Aorta (tissue), 5 donors: ENCODE results near the gene MTFR1L. TPM values are rescaled to one million over a fixed set of nuclear protein-coding genes. Genes with fewer than 3 reads are reported as not detected.

Experiments used
- ATAC-seq: fragments of 200-7000 bp; cut with Tn5 transposase; one replicate; pipeline ENCODE4 v1.9.1; 2022; ENCODE audit warnings: moderate library complexity; ENCODE audit not compliant: low FRiP score
- DNase-seq, 2 donors: peaks; one replicate each; pipeline ENCODE4 v3.0.0-alpha.2; 2020
- H3K27ac ChIP-seq, 2 donors: one replicate each; pipeline ENCODE4 v1.5.1; 2013; ENCODE audit warnings: low read length in 2 of 2, mild to moderate bottlenecking in 2 of 2, moderate library complexity in 2 of 2, control low read depth in 1 of 2, inconsistent platforms in 1 of 2, low read depth in 1 of 2
- H3K27me3 ChIP-seq, 2 donors: one replicate each; pipeline ENCODE4 v1.6.1; 2013; ENCODE audit warnings: control low read depth in 1 of 2, low read length in 1 of 2, mild to moderate bottlenecking in 1 of 2, moderate library complexity in 1 of 2; ENCODE audit not compliant: insufficient read depth in 2 of 2, control insufficient read depth in 1 of 2
- H3K36me3 ChIP-seq, 2 donors: one replicate each; pipeline ENCODE4 v1.6.1; 2013; ENCODE audit warnings: control low read depth in 1 of 2, low read length in 1 of 2, mild to moderate bottlenecking in 1 of 2; ENCODE audit not compliant: insufficient read depth in 2 of 2, control insufficient read depth in 1 of 2
- H3K4me1 ChIP-seq, 2 donors: one replicate each; pipeline ENCODE4 v1.6.1; 2013; ENCODE audit warnings: low read length in 2 of 2, control low read depth in 1 of 2, mild to moderate bottlenecking in 1 of 2, moderate library complexity in 1 of 2; ENCODE audit not compliant: insufficient read depth in 2 of 2, control insufficient read depth in 1 of 2
- H3K4me3 ChIP-seq, 2 donors: one replicate each; pipeline ENCODE4 v1.5.1; 2013; ENCODE audit warnings: low read length in 2 of 2, control low read depth in 1 of 2, mild to moderate bottlenecking in 1 of 2
- H3K9me3 ChIP-seq: one replicate; pipeline ENCODE4 v1.6.1; 2013; ENCODE audit warnings: mild to moderate bottlenecking, low read length; ENCODE audit not compliant: control insufficient read depth
- WGBS, 2 donors: extraction: QIAGEN DNeasy Blood & Tissue Kit; methylation state at CpG; one replicate each; pipeline ENCODE4 v1.1.7; 2013; 5-methylcytosine and 5-hydroxymethylcytosine counted together
- intact Hi-C, 2 donors: fragments of 100-400 bp; cut with DNase I; formaldehyde crosslinking; loops; one replicate each; pipeline versions ENCODE4 v1.14.2 to v1.15.0; 2022
- polyA plus RNA-seq, 2 donors: library from polyadenylated mRNA; stranded (reverse); fragments of 200-250 nt; gene quantifications; one replicate each; pipeline ENCODE4 v1.2.3, GENCODE V29; 2013
- total RNA-seq, 2 donors: library from RNA; stranded (reverse); fragmentation: NEBNext Ultra II Directional; extraction: Animal tissue kit (Norgen Biotek cat#: 25700); gene quantifications; one replicate each; pipeline ENCODE4 v1.2.1, GENCODE V29; 2021
- donor health status: healthy with polysubstance abuse.
- donor health status: Bipolar disorder and iron deficiency.
- donor health status: DM: no; HTN: no; CAD: no.
- donor health status: DM: no; HTN: no; CAD: no.
- donor health status: DM: yes; HTN: yes; CAD: no.

The MTFR1L gene
- total and polyA plus RNA-seq, 4 donors: 52.2 to 72.3 (median 56.8) TPM

DNA sequence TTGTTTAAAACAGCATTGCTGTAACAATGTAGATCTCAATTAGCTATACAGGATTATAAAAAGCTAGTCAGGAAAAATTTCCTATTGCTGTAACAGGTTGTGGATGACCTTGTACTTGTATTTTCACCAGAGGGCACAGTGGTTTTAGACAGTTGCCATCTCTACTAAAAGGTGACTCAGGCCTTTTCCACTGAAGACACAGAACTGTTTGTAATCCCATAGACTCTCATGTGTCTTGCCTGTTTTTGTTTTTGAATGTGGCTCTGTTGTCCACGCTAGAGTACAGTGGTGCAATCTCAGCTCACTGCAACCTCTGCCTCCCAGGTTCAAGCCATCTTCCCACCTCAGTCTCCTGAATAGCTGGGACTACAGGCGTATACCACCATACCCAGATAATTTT lies 5.9 kb downstream of the MTFR1L start:
- 93 to 96% methylated on average over 2 of the region's 2 CpGs for WGBS, 2 donors
- no peak overlapping the region for H3K27ac ChIP-seq
- intact Hi-C loops: no loop called here
- DNase-seq: no peak
- H3K9me3 ChIP-seq: no peaks in the 10 kb centered on the region
- no peak for ATAC-seq
- H3K4me1 ChIP-seq: no peaks in the 10 kb centered on the region
- peaks cover 8 to 21% of the 10 kb centered on the region in 2 donors for H3K36me3 ChIP-seq
- no peaks in the 10 kb centered on the region for H3K27me3 ChIP-seq
- H3K4me3 ChIP-seq: no peak overlapping the region

DNA sequence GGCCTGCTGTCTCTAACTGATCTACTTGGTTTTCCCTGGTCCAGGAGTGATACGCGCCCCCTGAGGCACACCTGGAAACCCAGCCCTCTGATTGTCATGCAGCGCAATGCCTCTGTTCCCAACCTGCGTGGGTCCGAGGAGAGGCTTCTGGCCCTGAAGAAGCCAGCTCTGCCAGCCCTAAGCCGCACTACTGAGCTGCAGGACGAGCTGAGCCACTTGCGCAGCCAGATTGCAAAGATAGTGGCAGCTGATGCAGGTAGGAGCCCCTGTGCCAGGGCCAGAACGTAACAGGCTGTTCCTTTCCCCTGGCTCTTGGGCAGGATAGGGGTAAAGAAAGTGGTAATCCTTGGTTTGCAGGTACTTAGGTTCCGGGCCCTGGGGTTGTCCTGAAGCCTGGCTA lies 6.8 kb downstream of the MTFR1L start:
- Histone ChIP-seq H3K27ac (no peak overlapping the region), H3K4me3 (no peak overlapping the region), H3K36me3 (peaks cover 8 to 23% of the 10 kb centered on the region in 2 donors), H3K9me3 (no peaks in the 10 kb centered on the region), H3K4me1 (no peaks in the 10 kb centered on the region), H3K27me3 (no peaks in the 10 kb centered on the region)
- WGBS, 2 donors: 93 to 95% methylated on average over 10 of the region's 10 CpGs
- intact Hi-C loops: no loop called here
- no peak for ATAC-seq
- no peak for DNase-seq

DNA sequence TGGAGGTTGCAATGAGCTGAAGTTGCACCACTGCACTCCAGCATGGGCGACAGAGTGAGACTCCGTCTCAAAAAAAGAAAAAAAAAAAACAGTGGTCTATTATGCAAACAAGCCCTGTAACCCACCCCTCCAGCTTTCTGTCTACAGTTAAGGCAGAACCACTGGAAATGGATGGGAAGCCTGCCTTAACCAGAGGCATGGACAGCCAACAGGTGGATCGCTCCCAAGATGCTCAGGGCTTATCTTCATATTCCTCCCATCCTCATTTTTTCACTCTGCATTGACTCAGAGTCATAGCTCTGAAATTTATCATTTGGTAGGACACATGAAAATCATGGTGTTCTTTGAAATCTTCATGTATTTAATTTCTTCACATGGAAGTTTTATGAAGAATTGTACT lies 8.7 kb downstream of the MTFR1L start:
- ATAC-seq (no peak), DNase-seq (no peak)
- intact Hi-C loops: no loop called here
- 59 to 62% methylated on average over 3 of the region's 3 CpGs for WGBS, 2 donors
- H3K4me1 ChIP-seq: no peaks in the 10 kb centered on the region
- no peaks in the 10 kb centered on the region for H3K9me3 ChIP-seq
- H3K36me3 ChIP-seq: peaks cover 17 to 32% of the 10 kb centered on the region in 2 donors
- H3K27ac ChIP-seq: no peak overlapping the region
- no peaks in the 10 kb centered on the region for H3K27me3 ChIP-seq
- H3K4me3 ChIP-seq: no peak overlapping the region

DNA sequence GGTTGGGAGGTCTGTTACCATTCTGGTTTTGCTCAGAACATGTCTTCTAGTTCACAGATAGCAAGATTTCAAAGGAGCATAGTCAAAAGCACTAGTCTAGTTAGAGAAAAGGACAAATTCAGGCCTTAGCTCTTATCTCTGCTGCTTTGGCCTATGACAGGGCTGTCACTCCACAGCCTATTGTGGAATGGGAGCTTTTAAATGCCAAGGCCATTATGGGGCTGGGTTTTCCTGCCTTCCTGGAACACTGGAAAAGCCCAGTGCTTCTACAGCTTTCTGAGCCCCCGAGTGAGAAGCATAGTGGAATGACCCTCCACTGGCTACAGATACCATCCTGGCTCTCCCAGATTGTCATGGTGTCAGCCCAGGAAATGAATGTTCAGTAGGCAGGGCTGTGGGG lies 9.3 kb downstream of the MTFR1L start:
- no peaks in the 10 kb centered on the region for H3K27me3 ChIP-seq
- H3K27ac ChIP-seq: no peak overlapping the region
- no peak overlapping the region for H3K4me3 ChIP-seq
- DNase-seq (no peak), ATAC-seq (no peak)
- intact Hi-C loops: no loop called here
- WGBS, 2 donors: 83 to 89% methylated on average over 1 of the region's 1 CpG
- H3K9me3 ChIP-seq: no peaks in the 10 kb centered on the region
- H3K36me3 ChIP-seq: peaks cover 17 to 32% of the 10 kb centered on the region in 2 donors
- no peaks in the 10 kb centered on the region for H3K4me1 ChIP-seq

DNA sequence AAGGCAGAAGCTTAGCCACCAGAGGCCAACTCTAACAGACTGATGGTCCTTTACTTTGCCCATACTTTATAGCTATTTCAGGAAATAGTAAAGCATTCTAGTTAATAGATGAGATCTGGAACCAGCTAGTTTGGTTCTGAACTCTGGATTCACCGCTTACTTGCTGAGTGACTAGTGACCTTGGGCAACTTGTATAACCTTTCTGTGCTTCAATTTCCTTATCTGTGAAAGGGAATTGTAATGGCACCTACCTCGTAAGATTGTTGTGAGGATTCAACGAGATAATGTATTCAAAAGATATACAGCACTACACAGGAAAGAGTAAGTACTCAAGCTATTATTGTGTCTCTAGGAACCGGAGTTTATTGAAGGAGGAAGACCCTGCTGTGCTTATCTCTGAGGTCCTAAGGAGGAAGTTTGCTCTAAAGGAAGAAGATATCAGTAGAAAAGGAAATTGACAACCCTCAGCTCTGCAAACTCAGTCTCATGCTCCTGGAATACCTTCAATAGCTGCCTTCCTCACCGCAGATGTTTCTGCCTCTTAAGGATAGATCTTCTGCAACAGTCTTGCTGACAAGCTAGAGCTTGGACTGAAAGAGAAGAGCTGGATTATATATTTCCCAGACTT lies 11.9 kb downstream of the MTFR1L start:
- no peaks in the 10 kb centered on the region for H3K9me3 ChIP-seq
- no peak for ATAC-seq
- no peak overlapping the region for H3K27ac ChIP-seq
- WGBS, 2 donors: 72 to 74% methylated on average over 5 of the region's 5 CpGs
- peaks cover 17 to 27% of the 10 kb centered on the region in 2 donors for H3K36me3 ChIP-seq
- H3K4me3 ChIP-seq: no peak overlapping the region
- no peak for DNase-seq
- intact Hi-C loops: no loop called here
- no peaks in the 10 kb centered on the region for H3K4me1 ChIP-seq
- no peaks in the 10 kb centered on the region for H3K27me3 ChIP-seq

DNA sequence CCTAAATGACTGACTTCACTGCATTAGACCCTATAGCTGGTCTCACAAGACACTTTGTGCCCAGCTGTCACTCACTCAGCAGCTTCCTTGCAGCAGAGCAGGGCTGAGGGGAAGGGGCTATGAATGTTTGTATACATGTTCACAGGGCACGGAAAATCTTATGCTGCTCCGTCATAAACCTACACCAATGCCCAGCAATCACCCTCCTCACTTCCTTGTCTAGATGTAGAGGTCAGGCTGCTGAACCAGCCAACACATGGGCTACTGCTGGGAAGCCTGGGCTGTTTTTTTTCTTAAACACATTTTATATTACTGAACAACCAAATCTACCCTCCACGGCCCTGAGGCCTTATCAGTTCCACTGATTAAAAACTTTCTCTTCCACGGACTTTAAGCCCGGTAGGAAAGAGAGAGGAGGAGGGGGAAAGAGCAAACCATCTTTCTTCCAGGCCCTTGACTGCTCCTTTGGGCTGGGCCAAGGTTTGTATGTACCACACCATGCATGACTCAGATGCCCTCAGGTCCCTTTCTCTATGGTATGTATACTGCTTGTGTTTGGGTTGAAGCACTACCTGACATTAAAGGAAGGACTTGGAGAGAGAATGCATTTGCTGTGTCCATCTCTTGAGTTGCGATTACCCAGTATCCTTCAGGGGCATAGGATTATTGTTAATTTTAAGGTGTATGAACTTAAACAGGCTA lies 12.7 kb downstream of the MTFR1L start:
- no peaks in the 10 kb centered on the region for H3K4me1 ChIP-seq
- intact Hi-C loops: no loop called here
- H3K4me3 ChIP-seq: no peak overlapping the region
- ATAC-seq (no peak), DNase-seq (no peak)
- WGBS, 2 donors: 82 to 83% methylated on average over 6 of the region's 6 CpGs
- peaks cover 17 to 26% of the 10 kb centered on the region in 2 donors for H3K36me3 ChIP-seq
- H3K9me3 ChIP-seq: no peaks in the 10 kb centered on the region
- H3K27me3 ChIP-seq: no peaks in the 10 kb centered on the region
- no peak overlapping the region for H3K27ac ChIP-seq

DNA sequence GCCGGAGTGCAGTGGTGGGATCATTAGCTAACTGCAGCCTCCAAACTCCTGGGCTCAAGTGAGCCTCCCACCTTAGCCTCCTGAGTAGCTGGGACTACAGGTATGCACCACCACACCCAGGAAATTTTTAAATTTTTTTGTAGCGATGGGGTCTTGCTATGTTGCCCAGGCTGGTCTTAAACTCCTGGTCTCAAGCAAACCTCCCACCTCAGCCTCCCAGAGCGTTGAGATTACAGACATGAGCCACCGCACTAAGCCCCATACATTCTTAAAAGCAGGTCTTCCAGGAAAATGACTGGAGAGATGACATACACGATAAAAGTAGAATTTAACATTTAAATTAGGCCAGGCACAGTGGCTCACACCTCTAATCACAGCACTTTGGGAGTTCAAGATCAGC lies 13.4 kb downstream of the MTFR1L start:
- no peak for DNase-seq
- Histone ChIP-seq H3K9me3 (no peaks in the 10 kb centered on the region), H3K27me3 (no peaks in the 10 kb centered on the region), H3K36me3 (peaks cover 17 to 25% of the 10 kb centered on the region in 2 donors), H3K4me1 (no peaks in the 10 kb centered on the region), H3K27ac (no peak overlapping the region), H3K4me3 (no peak overlapping the region)
- 96% methylated on average over 5 of the region's 5 CpGs for WGBS, 2 donors
- no peak for ATAC-seq
- intact Hi-C loops: no loop called here

DNA sequence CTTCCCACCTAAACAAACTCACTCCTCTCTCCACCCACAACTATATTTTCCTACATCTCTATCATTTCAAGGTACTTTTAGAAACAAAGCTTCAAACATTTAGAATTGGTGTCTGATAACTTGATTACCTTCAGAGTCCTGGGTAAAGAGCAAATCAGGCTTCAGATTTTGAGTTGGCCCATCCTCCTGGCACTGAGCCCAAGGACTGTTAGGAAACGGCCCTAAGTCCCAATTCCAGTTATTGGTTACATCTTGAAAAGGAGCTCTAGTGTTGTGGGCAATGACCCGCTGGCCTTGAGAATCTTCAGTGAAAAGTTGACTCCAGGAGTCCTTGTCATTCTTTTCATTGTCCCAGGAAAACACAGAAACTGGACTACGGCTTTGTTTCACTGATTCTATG lies 15.1 kb downstream of the MTFR1L start:
- no peak overlapping the region for H3K27ac ChIP-seq
- no peak overlapping the region for H3K4me3 ChIP-seq
- WGBS, 2 donors: 62 to 66% methylated on average over 3 of the region's 3 CpGs
- no peak for DNase-seq
- H3K9me3 ChIP-seq: no peaks in the 10 kb centered on the region
- no peaks in the 10 kb centered on the region for H3K4me1 ChIP-seq
- no peaks in the 10 kb centered on the region for H3K27me3 ChIP-seq
- intact Hi-C loops: no loop called here
- ATAC-seq: no peak
- peaks cover 10 to 15% of the 10 kb centered on the region in 2 donors for H3K36me3 ChIP-seq

DNA sequence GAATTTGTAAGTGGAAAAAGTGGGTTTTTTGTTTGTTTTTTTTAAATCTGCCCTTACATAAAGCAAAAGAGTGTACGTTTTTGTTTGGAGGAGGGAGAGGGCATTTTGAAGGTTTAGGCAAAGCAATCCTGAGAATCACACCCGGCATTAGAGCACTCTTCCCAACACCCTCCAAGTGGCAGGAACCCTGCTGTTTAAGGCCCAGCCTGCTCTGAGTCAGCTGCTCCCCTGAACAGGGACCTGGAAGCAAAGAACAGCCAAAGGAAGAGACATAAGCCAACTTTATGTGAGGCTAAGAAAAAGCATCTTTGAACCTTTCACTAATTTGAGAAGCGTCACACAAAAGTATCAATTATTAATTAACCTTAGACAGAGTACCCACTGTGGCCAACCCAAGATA lies 16.9 kb downstream of the MTFR1L start:
- ATAC-seq: no peak
- intact Hi-C loops: no loop called here

More for the DNA sequence above, 16.9 kb downstream of the MTFR1L start:
- no peak for DNase-seq
- Histone ChIP-seq H3K27me3 (no peaks in the 10 kb centered on the region), H3K9me3 (no peaks in the 10 kb centered on the region), H3K27ac (no peak overlapping the region), H3K36me3 (peaks cover 9% of the 10 kb centered on the region in 2 donors), H3K4me3 (no peak overlapping the region), H3K4me1 (no peaks in the 10 kb centered on the region)
- WGBS, 2 donors: 44 to 51% methylated on average over 3 of the region's 3 CpGs
